Neural progenitor cell (in vitro differentiated cells): Measurements from ENCODE around the gene PDCD7.
A peak's percentile ranks its signal among the peaks of the same experiment; 100 is the strongest.

Experiments used
- CTCF ChIP-seq: fragments of 200-600 bp; sonication (generic); IDR thresholded peaks from 2 replicates; pipeline ENCODE4 v1.5.1; 2017; ENCODE audit warnings: antibody characterized with exemption, mild to moderate bottlenecking
- EZH2 ChIP-seq: fragments of 200-600 bp; sonication (generic); IDR thresholded peaks from 2 replicates; pipeline ENCODE4 v1.6.1; 2017; ENCODE audit warnings: antibody characterized with exemption, mild to moderate bottlenecking, moderate library complexity
- EZH2phosphoT487 ChIP-seq: fragments of 200-600 bp; sonication (generic); IDR thresholded peaks from 2 replicates; pipeline ENCODE4 v1.6.1; 2017; ENCODE audit warnings: antibody characterized with exemption

- TF ChIP-seq CTCF (peak; percentile 58), EZH2 (no peak), EZH2phosphoT487 (no peak)
These were observed 55.6 kb downstream of the PDCD7 start for GRCh38 chr15:65077981-65078352.
